LNCAP (cell line): Measurements from ENCODE around the gene POLD2.

Experiments used
- CTCF ChIP-seq: fragments of 450-650 bp; IDR thresholded peaks from 2 replicates; pipeline ENCODE4 v1.5.1; 2017; ENCODE audit warnings: mild to moderate bottlenecking

The POLD2 gene

DNA sequence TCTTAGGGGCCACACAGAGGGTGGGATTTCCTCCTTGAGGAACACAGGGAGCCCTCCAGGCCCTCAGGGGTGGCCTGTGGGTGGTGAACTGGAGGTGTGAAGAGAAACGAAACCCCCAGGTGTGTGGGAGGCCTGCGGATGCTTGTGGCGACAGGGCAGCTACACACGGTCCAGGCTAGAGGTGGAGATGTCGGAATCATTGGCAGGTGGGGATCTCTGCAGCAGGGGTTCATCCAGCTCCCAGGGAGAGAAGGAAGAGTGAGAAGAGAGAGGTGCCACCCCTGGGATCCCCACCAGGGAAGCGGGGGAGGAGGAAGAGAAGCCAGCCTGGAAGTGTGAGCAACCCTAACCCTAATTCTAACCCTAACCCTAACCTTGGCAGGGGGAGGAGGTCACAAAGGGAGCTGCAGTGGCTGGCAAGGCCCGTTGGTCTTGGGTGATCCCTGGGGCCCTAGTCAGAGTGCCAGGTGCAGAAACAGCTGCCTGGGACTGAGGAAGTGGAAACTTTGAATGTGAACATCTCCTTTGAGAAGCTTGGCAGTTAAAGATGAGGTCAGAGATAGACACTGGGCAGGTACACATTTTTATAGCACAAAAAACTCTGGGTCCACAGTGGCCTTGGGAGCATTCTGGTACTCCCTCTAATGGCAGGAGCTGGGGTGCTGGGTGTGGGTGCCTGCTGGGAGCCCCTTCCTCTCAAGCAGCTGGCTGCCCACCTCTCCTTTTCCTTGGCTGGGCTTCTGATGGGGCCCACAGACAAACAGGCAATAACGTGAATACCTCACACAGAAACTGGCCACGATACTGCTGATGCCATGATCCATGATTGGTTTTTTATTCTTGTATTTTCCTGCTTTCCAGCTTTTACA is 26.1 kb downstream of the POLD2 start:
- TF ChIP-seq CTCF: no peak

DNA sequence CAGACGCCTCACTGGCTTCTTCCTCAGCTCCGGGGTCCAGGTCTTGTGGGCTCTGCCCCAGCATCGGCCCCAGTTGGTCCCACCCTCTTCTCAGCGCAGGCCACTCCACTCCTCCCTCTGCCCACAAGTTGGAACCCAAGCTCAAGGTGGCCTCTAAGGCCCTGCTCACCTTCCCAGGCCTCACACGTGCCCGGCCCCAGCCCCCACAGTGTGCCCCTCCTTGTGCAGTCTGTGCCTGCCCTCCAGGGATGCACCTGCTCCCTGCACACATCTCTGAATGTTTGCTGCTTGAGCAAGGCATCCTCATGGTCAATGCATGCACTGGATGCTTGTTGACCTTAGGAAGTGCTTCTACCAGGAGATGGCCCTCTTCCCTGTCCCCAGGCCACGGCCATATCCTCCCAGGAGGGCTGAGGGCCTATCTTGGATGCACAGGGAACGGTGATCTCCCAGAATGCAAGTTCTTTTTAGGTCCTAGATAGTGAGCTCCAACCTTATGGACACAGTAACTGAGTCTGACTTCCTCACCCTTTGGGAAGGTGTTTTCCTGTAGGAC is 26.9 kb downstream of the POLD2 start:
- TF ChIP-seq CTCF: no peak

- no peak for TF ChIP-seq CTCF
Observed at GRCh38 chr7:44095781-44096180, 27.6 kb downstream of the POLD2 start.

DNA sequence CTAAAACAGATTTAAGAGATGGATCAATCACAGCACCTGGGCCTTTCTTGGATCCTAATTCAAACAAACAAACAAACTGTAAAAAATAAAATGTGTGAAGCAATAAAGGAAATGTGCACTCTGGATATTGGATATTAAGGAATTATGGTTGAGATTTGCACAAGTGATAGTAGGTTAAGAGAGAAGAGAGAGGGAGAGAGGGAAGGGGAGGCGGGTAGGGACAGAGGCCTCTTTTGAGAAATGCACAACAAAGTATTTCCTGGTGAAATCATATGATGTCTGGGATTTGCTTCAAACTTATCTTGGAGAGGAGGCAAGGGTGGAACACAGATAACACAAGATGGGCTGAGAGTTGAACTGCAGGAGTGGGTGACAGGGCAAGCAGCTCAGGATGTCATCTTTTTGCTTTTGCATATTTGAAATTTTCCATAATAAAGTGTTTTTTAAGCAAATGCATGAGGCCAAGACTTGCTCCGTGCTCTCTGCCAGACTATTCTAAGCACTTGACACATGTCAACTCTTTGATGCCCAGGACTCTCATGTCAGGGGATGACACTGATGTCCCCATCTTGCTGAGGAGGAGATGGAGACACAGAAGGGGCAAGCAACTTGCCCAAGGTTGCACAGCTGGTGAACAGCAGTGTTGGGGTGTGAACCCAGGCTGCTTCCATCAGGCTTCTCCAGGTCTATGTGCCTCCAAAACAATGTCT is 28.3 kb downstream of the POLD2 start:
- TF ChIP-seq CTCF: no peak

- TF ChIP-seq CTCF: no peak
Observed at GRCh38 chr7:44094365-44094764, 29.0 kb downstream of the POLD2 start.

GRCh38 chr7:44093102-44093641 is 30.2 kb downstream of the POLD2 start:
- no peak for TF ChIP-seq CTCF

GRCh38 chr7:44087911-44088838 is 35.2 kb downstream of the POLD2 start:
- TF ChIP-seq CTCF: no peak
